ENCODE results near the gene SLC35D2.
"Not testable (repeated sequence)": the region's sequence is repeated elsewhere in the genome, so short reads cannot be mapped to it uniquely, and the experiment has no call there.

The SLC35D2 gene

DNA sequence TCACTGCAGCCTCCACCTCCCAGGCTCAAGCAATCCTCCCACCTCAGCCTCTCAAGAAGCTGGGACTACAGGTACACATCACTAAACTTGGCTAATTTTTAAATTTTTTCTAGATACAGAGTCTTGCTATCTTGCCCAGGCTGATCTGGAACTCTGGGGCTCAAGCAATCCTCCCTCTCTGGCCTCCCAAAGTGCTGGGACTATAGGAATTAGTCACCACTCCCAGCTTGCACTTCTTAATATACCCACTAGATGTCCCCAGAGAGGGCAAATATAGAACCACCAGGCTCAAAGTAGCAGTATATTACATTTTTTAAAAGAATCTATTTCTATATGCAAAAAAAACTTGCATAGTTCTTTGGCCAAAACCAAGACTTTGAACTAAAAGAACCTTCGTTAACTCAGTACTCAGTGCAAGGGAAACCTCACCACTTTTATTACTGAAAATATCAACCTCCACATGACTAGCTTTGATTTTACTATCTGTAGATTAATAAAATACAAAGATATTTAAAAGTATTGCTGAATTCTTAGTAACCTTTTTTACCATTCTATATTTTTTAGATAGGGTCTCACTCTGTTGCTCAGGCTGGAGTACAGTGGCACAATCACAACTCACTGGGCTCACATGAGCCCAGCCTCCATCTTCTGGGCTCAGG is 55.7 kb downstream of the SLC35D2 start:
- DNase-seq (ENCODE audit: low read depth) = peak; percentile 74
- TF ChIP-seq CTCF (conservative IDR thresholded peaks at IDR 0.05; ENCODE audit: low read depth, low read length) = peak; percentile 72

GRCh38 chr9:96323169-96323568 is 60.3 kb downstream of the SLC35D2 start:
- TF ChIP-seq CTCF (conservative IDR thresholded peaks at IDR 0.05; ENCODE audit: low read depth, low read length) = no peak
- DNase-seq (ENCODE audit: low read depth) = no peak

More for the DNA sequence above, 55.7 kb downstream of the SLC35D2 start:
- no peak overlapping the region for H3K4me3 ChIP-seq (ENCODE audit: low read depth, low read length)

DNA sequence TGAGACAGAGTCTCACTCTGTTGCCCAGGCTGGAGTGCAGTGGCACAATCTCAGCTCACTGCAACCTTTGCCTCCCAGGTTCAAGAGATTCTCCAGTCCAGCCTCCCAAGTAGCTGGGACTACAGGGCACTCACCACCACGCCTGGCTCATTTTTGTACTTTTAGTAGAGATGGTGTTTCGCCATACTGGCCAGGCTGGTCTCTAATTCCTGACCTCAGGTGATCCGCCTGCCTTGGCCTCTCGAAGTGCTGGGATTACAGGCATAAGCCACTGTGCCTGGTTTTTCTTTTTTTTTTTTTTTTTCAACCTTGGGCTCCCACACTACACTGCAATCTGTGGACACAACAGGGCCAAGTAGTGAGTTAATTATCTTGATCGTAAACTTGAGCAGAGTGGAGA is 60.8 kb downstream of the SLC35D2 start:
- H3K4me3 ChIP-seq (ENCODE audit: low read depth, low read length) = not testable (repeated sequence)

More at GRCh38 chr9:96323169-96323568, 60.3 kb downstream of the SLC35D2 start:
- no peak overlapping the region for H3K4me3 ChIP-seq (ENCODE audit: low read depth, low read length)

GRCh38 chr9:96322210-96322609 is 61.3 kb downstream of the SLC35D2 start:
- H3K4me3 ChIP-seq (ENCODE audit: low read depth, low read length); DNase-seq (ENCODE audit: low read depth): not testable (repeated sequence)

More for the DNA sequence above, 60.8 kb downstream of the SLC35D2 start:
- not testable (repeated sequence) for DNase-seq (ENCODE audit: low read depth)

GRCh38 chr9:96321515-96321914 is 62.0 kb downstream of the SLC35D2 start:
- no peak for DNase-seq (ENCODE audit: low read depth)
- H3K4me3 ChIP-seq (ENCODE audit: low read depth, low read length) = no peak overlapping the region
- TF ChIP-seq CTCF (conservative IDR thresholded peaks at IDR 0.05; ENCODE audit: low read depth, low read length) = no peak

GRCh38 chr9:96320749-96321280 is 62.7 kb downstream of the SLC35D2 start:
- no peak for DNase-seq (ENCODE audit: low read depth)
- no peak overlapping the region for H3K4me3 ChIP-seq (ENCODE audit: low read depth, low read length)
- TF ChIP-seq CTCF (conservative IDR thresholded peaks at IDR 0.05; ENCODE audit: low read depth, low read length) = no peak

GRCh38 chr9:96318921-96319565 is 64.5 kb downstream of the SLC35D2 start:
- H3K4me3 ChIP-seq (ENCODE audit: low read depth, low read length) = no peak overlapping the region
- no peak for TF ChIP-seq CTCF (conservative IDR thresholded peaks at IDR 0.05; ENCODE audit: low read depth, low read length)
- no peak for DNase-seq (ENCODE audit: low read depth)
